PC-9 (cell line): Measurements from ENCODE around the gene SRSF7.

Source experiments
- EZH2 ChIP-seq: fragments of 200-600 bp; sonication (generic); IDR thresholded peaks from 2 replicates; pipeline ENCODE4 v1.8.0; 2017; ENCODE audit warnings: antibody characterized with exemption, low read depth
- TF ChIP-seq, protein P1 (sequence below): fragments of 200-600 bp; sonication (generic); conservative IDR thresholded peaks from 2 replicates; pipeline ENCODE4 v1.6.1; 2017; ENCODE audit warnings: mixed run types, antibody characterized with exemption, mild to moderate bottlenecking, moderate library complexity

DNA sequence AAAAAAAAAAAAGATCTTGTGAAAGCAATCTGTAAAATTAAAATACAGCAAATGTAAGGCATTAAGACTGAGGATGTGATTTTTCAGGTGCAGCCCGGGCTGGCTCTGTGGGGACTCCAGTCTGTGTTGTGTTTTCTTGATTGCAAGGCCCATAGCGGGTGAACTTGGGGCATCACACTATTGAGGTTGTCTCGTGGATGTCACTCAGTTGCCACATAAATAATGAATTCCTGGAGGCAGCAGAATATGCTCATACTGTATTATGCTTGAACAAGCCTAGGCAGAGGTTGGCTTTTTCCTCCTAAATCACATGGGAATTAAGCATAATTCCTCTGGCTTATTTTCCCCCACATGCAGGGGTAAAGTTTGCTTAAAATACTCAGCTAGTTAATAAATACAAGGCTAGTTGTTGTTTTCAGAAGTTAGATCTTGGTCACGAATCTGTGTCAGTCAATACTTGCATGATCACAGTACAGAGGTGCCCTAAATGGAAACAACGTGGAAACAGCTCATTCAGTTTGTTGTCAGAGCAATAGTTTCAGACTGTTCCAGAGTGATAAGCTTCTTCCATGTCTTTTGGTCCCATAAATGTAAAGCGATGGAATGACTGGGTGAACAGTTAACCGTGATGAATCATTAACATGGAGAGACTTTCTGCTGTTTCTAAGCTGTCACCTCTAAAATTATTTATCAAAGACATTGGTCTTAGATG, 43.2 kb upstream of the SRSF7 start:
- TF ChIP-seq, protein P1, sequence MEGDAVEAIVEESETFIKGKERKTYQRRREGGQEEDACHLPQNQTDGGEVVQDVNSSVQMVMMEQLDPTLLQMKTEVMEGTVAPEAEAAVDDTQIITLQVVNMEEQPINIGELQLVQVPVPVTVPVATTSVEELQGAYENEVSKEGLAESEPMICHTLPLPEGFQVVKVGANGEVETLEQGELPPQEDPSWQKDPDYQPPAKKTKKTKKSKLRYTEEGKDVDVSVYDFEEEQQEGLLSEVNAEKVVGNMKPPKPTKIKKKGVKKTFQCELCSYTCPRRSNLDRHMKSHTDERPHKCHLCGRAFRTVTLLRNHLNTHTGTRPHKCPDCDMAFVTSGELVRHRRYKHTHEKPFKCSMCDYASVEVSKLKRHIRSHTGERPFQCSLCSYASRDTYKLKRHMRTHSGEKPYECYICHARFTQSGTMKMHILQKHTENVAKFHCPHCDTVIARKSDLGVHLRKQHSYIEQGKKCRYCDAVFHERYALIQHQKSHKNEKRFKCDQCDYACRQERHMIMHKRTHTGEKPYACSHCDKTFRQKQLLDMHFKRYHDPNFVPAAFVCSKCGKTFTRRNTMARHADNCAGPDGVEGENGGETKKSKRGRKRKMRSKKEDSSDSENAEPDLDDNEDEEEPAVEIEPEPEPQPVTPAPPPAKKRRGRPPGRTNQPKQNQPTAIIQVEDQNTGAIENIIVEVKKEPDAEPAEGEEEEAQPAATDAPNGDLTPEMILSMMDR = no peak
- no peak for TF ChIP-seq EZH2
